Smooth muscle cell (in vitro differentiated cells): ENCODE measurements around the gene LPGAT1. TPM values are rescaled to one million over a fixed set of nuclear protein-coding genes. Genes with fewer than 3 reads are reported as not detected.

Experiments used
- DNase-seq: peaks from one replicate; lab custom pipeline; 2025; ENCODE audit not compliant: unreplicated experiment; lab: John Stamatoyannopoulos, UW
- H2AFZ ChIP-seq: fragments of 200-600 bp; sonication (generic); 2 replicates; pipeline ENCODE4 v1.6.0; 2016; ENCODE audit warnings: antibody characterized with exemption, low read depth, mild to moderate bottlenecking
- H3F3A ChIP-seq: fragments of 200-600 bp; sonication (generic); 2 replicates; pipeline ENCODE4 v1.6.0; 2017; ENCODE audit warnings: antibody characterized with exemption, low read depth
- H3K27ac ChIP-seq: fragments of 200-600 bp; sonication (generic); 2 replicates; pipeline ENCODE4 v1.5.1; 2016; ENCODE audit warnings: low read depth, mild to moderate bottlenecking
- H3K27me3 ChIP-seq: fragments of 200-600 bp; sonication (generic); 2 replicates; pipeline ENCODE4 v1.6.1; 2016; ENCODE audit warnings: low read depth, mild to moderate bottlenecking
- H3K36me3 ChIP-seq: fragments of 200-600 bp; sonication (generic); 2 replicates; pipeline ENCODE4 v1.5.1; 2016; ENCODE audit warnings: low read depth
- H3K4me1 ChIP-seq: fragments of 200-600 bp; sonication (generic); 2 replicates; pipeline ENCODE4 v1.5.1; 2016; ENCODE audit warnings: low read depth
- H3K4me2 ChIP-seq: fragments of 200-600 bp; sonication (generic); 2 replicates; pipeline ENCODE4 v1.6.0; 2016; ENCODE audit warnings: mild to moderate bottlenecking
- H3K4me3 ChIP-seq: fragments of 200-600 bp; sonication (generic); 2 replicates; pipeline ENCODE4 v1.5.1; 2016; ENCODE audit warnings: mild to moderate bottlenecking
- H3K79me2 ChIP-seq: fragments of 200-600 bp; sonication (generic); 2 replicates; pipeline ENCODE4 v1.6.0; 2016; ENCODE audit warnings: low read depth, mild to moderate bottlenecking
- H3K9ac ChIP-seq: fragments of 200-600 bp; sonication (generic); 2 replicates; pipeline ENCODE4 v1.6.0; 2016; ENCODE audit warnings: low read depth
- H3K9me3 ChIP-seq: fragments of 200-600 bp; sonication (generic); replicated peaks from 2 replicates; pipeline ENCODE4 v1.5.1; 2016; ENCODE audit warnings: low read depth
- H4K20me1 ChIP-seq: fragments of 200-600 bp; sonication (generic); 2 replicates; pipeline ENCODE4 v1.6.0; 2016; ENCODE audit warnings: low read depth
- CTCF ChIP-seq: fragments of 200-600 bp; sonication (generic); IDR thresholded peaks from 2 replicates; pipeline ENCODE4 v1.5.1; 2017; ENCODE audit warnings: borderline replicate concordance, mild to moderate bottlenecking, antibody characterized with exemption; ENCODE audit not compliant: insufficient read depth, poor library complexity, severe bottlenecking
- WGBS: methylation state at CpG from one replicate; pipeline ENCODE4 v1.1.7; 2016; ENCODE audit warnings: low lambda C conversion rate; 5-methylcytosine and 5-hydroxymethylcytosine counted together
- polyA plus RNA-seq: library from polyadenylated mRNA; unstranded; fragments of >200 nt; fragmentation: Nextera tagmentation; extraction: Ambion mirVana; gene quantifications from 2 replicates; pipeline ENCODE4 v1.2.1, GENCODE V29; 2016
- total RNA-seq: library from RNA; depleted of rRNA; stranded (reverse); fragments of >200 nt; gene quantifications from 2 replicates; pipeline ENCODE4 v1.2.3, GENCODE V29; 2014

The LPGAT1 gene
- total and polyA plus RNA-seq, 2 experiments from 2014 or later: 12.0 to 39.7 TPM

- H3K4me3 ChIP-seq: no peak overlapping the region
- H2AFZ ChIP-seq: no peak overlapping the region
- H3K4me2 ChIP-seq: no peak overlapping the region
- no peak overlapping the region for H3K9ac ChIP-seq
- TF ChIP-seq CTCF: no peak
- no peaks in the 10 kb centered on the region for H4K20me1 ChIP-seq
- H3K79me2 ChIP-seq: no peaks in the 10 kb centered on the region
- no peaks in the 10 kb centered on the region for H3F3A ChIP-seq
- H3K27me3 ChIP-seq: no peaks in the 10 kb centered on the region
- no peak overlapping the region for H3K27ac ChIP-seq
- no peaks in the 10 kb centered on the region for H3K9me3 ChIP-seq
- H3K36me3 ChIP-seq: peaks cover 5% of the 10 kb centered on the region
- H3K4me1 ChIP-seq: no peaks in the 10 kb centered on the region
- 97% methylated on average over 11 of the region's 11 CpGs for WGBS
- DNase-seq: no peak
Observed at GRCh38 chr1:211789641-211790464, 40.7 kb downstream of the LPGAT1 start.

- DNase-seq: no peak
- no peak overlapping the region for H3K4me2 ChIP-seq
- 99% methylated on average over 4 of the region's 4 CpGs for WGBS
Observed at GRCh38 chr1:211788626-211789025, 41.9 kb downstream of the LPGAT1 start.

DNA sequence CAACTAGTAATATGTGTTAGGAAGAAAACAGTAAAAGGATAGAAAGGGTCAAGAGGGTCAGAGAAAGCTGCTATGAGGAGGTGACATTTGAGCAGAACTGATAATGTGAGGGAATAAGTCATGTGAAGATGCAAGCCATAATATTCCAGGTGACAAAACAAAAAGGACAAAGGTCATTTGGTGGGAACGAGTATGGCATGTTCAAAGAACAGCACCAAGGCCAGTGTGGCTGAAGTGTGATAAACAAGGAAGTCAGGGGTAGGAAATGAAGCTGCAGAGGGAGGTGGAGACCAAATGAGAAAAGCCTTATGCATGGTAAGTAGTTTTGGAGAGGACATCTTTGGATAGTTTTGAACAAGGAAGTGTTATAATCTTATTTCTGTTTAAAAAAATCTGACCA is 46.7 kb downstream of the LPGAT1 start:
- no peaks in the 10 kb centered on the region for H3K79me2 ChIP-seq
- no peaks in the 10 kb centered on the region for H3F3A ChIP-seq
- WGBS: 82% methylated on average over 1 of the region's 1 CpG
- H2AFZ ChIP-seq: no peak overlapping the region
- no peak for TF ChIP-seq CTCF
- no peak overlapping the region for H3K4me3 ChIP-seq
- no peaks in the 10 kb centered on the region for H3K27me3 ChIP-seq
- H3K4me1 ChIP-seq: no peaks in the 10 kb centered on the region
- no peak for DNase-seq
- no peak overlapping the region for H3K27ac ChIP-seq
- H3K9ac ChIP-seq: no peak overlapping the region
- H3K9me3 ChIP-seq: no peaks in the 10 kb centered on the region
- no peaks in the 10 kb centered on the region for H4K20me1 ChIP-seq
- H3K36me3 ChIP-seq: no peaks in the 10 kb centered on the region
- no peak overlapping the region for H3K4me2 ChIP-seq

More at GRCh38 chr1:211788626-211789025, 41.9 kb downstream of the LPGAT1 start:
- no peak for TF ChIP-seq CTCF
- H3K4me3 ChIP-seq: no peak overlapping the region
- no peaks in the 10 kb centered on the region for H3K9me3 ChIP-seq
- H3K36me3 ChIP-seq: peaks cover 5% of the 10 kb centered on the region
- H3K4me1 ChIP-seq: no peaks in the 10 kb centered on the region
- H3K9ac ChIP-seq: no peak overlapping the region
- no peaks in the 10 kb centered on the region for H3K27me3 ChIP-seq
- H3F3A ChIP-seq: no peaks in the 10 kb centered on the region
- no peaks in the 10 kb centered on the region for H3K79me2 ChIP-seq
- H2AFZ ChIP-seq: no peak overlapping the region
- no peak overlapping the region for H3K27ac ChIP-seq
- H4K20me1 ChIP-seq: no peaks in the 10 kb centered on the region

DNA sequence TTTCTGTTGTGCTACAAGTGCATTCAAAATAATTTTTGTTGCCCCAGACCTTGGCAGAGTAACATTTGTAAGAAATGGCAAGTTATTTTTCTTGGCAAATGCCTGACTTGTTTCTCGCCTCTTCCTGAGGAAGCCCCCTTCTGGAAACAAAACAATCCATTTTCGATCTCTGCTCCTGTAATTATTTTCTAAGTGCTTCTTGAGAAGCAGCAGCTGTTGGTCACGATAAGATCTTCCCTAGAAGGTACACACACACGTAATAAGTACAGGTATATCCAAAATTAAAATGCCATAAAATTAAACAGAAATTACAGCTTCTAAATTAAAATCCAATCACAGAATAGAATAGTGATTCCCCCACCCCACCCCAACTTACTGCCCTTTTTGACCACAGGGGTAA is 47.3 kb downstream of the LPGAT1 start:
- H3F3A ChIP-seq: no peaks in the 10 kb centered on the region
- H3K27me3 ChIP-seq: no peaks in the 10 kb centered on the region
- no peaks in the 10 kb centered on the region for H4K20me1 ChIP-seq
- TF ChIP-seq CTCF: no peak
- no peaks in the 10 kb centered on the region for H3K4me1 ChIP-seq
- H3K36me3 ChIP-seq: no peaks in the 10 kb centered on the region
- H3K4me2 ChIP-seq: no peak overlapping the region
- no peaks in the 10 kb centered on the region for H3K9me3 ChIP-seq
- no peaks in the 10 kb centered on the region for H3K79me2 ChIP-seq
- DNase-seq: no peak
- no peak overlapping the region for H3K27ac ChIP-seq
- no peak overlapping the region for H2AFZ ChIP-seq
- H3K4me3 ChIP-seq: no peak overlapping the region
- WGBS: 95% methylated on average over 4 of the region's 4 CpGs
- no peak overlapping the region for H3K9ac ChIP-seq
